Neural progenitor cell (in vitro differentiated cells): Measurements from ENCODE around the gene TRAPPC6A. TPM values are rescaled to one million over a fixed set of nuclear protein-coding genes. Genes with fewer than 3 reads are reported as not detected.

ENCODE experiments used
- DNase-seq: peaks from one replicate; pipeline ENCODE4 v3.0.0-alpha.2; 2016; ENCODE audit warnings: low spot score
- H2AFZ ChIP-seq: fragments of 200-600 bp; sonication (generic); replicated peaks from 2 replicates; pipeline ENCODE4 v1.6.1; 2016; ENCODE audit warnings: antibody characterized with exemption
- H3F3A ChIP-seq: fragments of 200-600 bp; sonication (generic); 2 replicates; pipeline ENCODE4 v1.6.1; 2016; ENCODE audit warnings: antibody characterized with exemption, low read depth
- H3K27ac ChIP-seq: fragments of 200-600 bp; sonication (generic); 2 replicates; pipeline ENCODE4 v1.5.1; 2016; ENCODE audit warnings: mild to moderate bottlenecking
- H3K27me3 ChIP-seq: fragments of 200-600 bp; sonication (generic); 2 replicates; pipeline ENCODE4 v1.6.1; 2016; ENCODE audit warnings: mild to moderate bottlenecking, moderate library complexity
- H3K36me3 ChIP-seq: fragments of 200-600 bp; sonication (generic); 2 replicates; pipeline ENCODE4 v1.5.1; 2016
- H3K4me1 ChIP-seq: fragments of 200-600 bp; sonication (generic); 2 replicates; pipeline ENCODE4 v1.6.1; 2016; ENCODE audit warnings: mixed run types
- H3K4me2 ChIP-seq: fragments of 200-600 bp; sonication (generic); 2 replicates; pipeline ENCODE4 v1.6.1; 2016
- H3K4me3 ChIP-seq: fragments of 200-600 bp; sonication (generic); 2 replicates; pipeline ENCODE4 v1.5.1; 2016
- H3K79me2 ChIP-seq: fragments of 200-600 bp; sonication (generic); 2 replicates; pipeline ENCODE4 v1.6.1; 2016; ENCODE audit warnings: low read depth
- H3K9ac ChIP-seq: fragments of 200-600 bp; sonication (generic); 2 replicates; pipeline ENCODE4 v1.6.1; 2016
- H3K9me3 ChIP-seq: fragments of 200-600 bp; sonication (generic); 2 replicates; pipeline ENCODE4 v1.5.1; 2016; ENCODE audit warnings: low read depth
- H4K20me1 ChIP-seq: fragments of 200-600 bp; sonication (generic); 2 replicates; pipeline ENCODE4 v1.6.1; 2016; ENCODE audit warnings: low read depth
- H3K27ac Mint-ChIP-seq: 3 replicates; pipeline ENCODE4 v1.8.0; 2021; ENCODE audit warnings: mixed read lengths
- H3K27me3 Mint-ChIP-seq: 2 replicates; pipeline ENCODE4 v1.8.0; 2022; ENCODE audit warnings: low read depth, mild to moderate bottlenecking, inconsistent platforms, moderate library complexity, mixed read lengths; ENCODE audit not compliant: insufficient read depth
- H3K36me3 Mint-ChIP-seq: 3 replicates; pipeline ENCODE4 v1.8.0; 2021; ENCODE audit warnings: mixed read lengths
- H3K4me1 Mint-ChIP-seq: 3 replicates; pipeline ENCODE4 v1.8.0; 2021; ENCODE audit warnings: mixed read lengths
- H3K4me3 Mint-ChIP-seq: 3 replicates; pipeline ENCODE4 v1.8.0; 2021; ENCODE audit warnings: mild to moderate bottlenecking, moderate library complexity, mixed read lengths
- H3K9me3 Mint-ChIP-seq: 3 replicates; pipeline ENCODE4 v1.8.0; 2020; ENCODE audit warnings: mixed read lengths
- CTCF ChIP-seq: fragments of 200-600 bp; sonication (generic); IDR thresholded peaks from 2 replicates; pipeline ENCODE4 v1.5.1; 2017; ENCODE audit warnings: antibody characterized with exemption, mild to moderate bottlenecking
- EZH2 ChIP-seq: fragments of 200-600 bp; sonication (generic); IDR thresholded peaks from 2 replicates; pipeline ENCODE4 v1.6.1; 2017; ENCODE audit warnings: antibody characterized with exemption, mild to moderate bottlenecking, moderate library complexity
- EZH2phosphoT487 ChIP-seq: fragments of 200-600 bp; sonication (generic); IDR thresholded peaks from 2 replicates; pipeline ENCODE4 v1.6.1; 2017; ENCODE audit warnings: antibody characterized with exemption
- total RNA-seq: library from RNA; depleted of rRNA; stranded (reverse); fragments of >200 nt; gene quantifications from 2 replicates; pipeline ENCODE4 v1.2.3, GENCODE V29; 2015; ENCODE audit warnings: low replicate concordance

Gene TRAPPC6A
- total RNA-seq, 1 donor from 2014 or later, result 24.7 TPM

- Histone ChIP-seq H4K20me1 (peaks cover 94% of the 10 kb centered on the region), H3K27me3 (no peaks in the 10 kb centered on the region), H3K9ac (no peak overlapping the region), H3K4me3 (no peak overlapping the region), H3F3A (no peaks in the 10 kb centered on the region), H3K79me2 (peaks cover 46% of the 10 kb centered on the region), H3K9me3 (no peaks in the 10 kb centered on the region), H3K36me3 (no peaks in the 10 kb centered on the region), H3K4me2 (no peak overlapping the region), H2AFZ (no peak overlapping the region), H3K27ac (no peak overlapping the region), H3K4me1 (peaks cover 24% of the 10 kb centered on the region)
- peaks cover 22% of the 10 kb centered on the region for H3K4me1 Mint-ChIP-seq
- TF ChIP-seq EZH2phosphoT487 (no peak), CTCF (no peak)
- DNase-seq, result no peak
- H3K9me3 Mint-ChIP-seq, result no peaks in the 10 kb centered on the region
- H3K4me3 Mint-ChIP-seq, result no peak overlapping the region
- no peaks in the 10 kb centered on the region for H3K36me3 Mint-ChIP-seq
- H3K27me3 Mint-ChIP-seq, result peaks cover 6% of the 10 kb centered on the region
- no peak overlapping the region for H3K27ac Mint-ChIP-seq
These were observed 44.4 kb downstream of the TRAPPC6A start for GRCh38 chr19:45133661-45134060.

GRCh38 chr19:45130888-45131615 is 47.0 kb downstream of the TRAPPC6A start:
- Mint-ChIP-seq H3K4me1 (peaks cover 8% of the 10 kb centered on the region), H3K27me3 (peaks cover 4% of the 10 kb centered on the region), H3K9me3 (no peaks in the 10 kb centered on the region), H3K4me3 (no peak overlapping the region), H3K27ac (no peak overlapping the region), H3K36me3 (no peaks in the 10 kb centered on the region)
- no peak overlapping the region for H3K27ac ChIP-seq
- H3F3A ChIP-seq, result no peaks in the 10 kb centered on the region
- H4K20me1 ChIP-seq, result peaks cover 93% of the 10 kb centered on the region
- TF ChIP-seq EZH2phosphoT487 (no peak), CTCF (no peak), EZH2 (no peak)
- no peak overlapping the region for H3K4me3 ChIP-seq
- no peak overlapping the region for H2AFZ ChIP-seq
- H3K4me1 ChIP-seq, result peaks cover 12% of the 10 kb centered on the region
- no peaks in the 10 kb centered on the region for H3K36me3 ChIP-seq
- no peaks in the 10 kb centered on the region for H3K9me3 ChIP-seq
- no peaks in the 10 kb centered on the region for H3K27me3 ChIP-seq
- H3K79me2 ChIP-seq, result peaks cover 50% of the 10 kb centered on the region
- peak overlapping the region; percentile 13 for H3K9ac ChIP-seq
- peak overlapping the region; percentile 54 for H3K4me2 ChIP-seq
- DNase-seq, result peak; percentile 43

GRCh38 chr19:45130236-45130635 is 47.8 kb downstream of the TRAPPC6A start:
- Mint-ChIP-seq H3K4me3 (no peak overlapping the region), H3K4me1 (peaks cover 5% of the 10 kb centered on the region), H3K27ac (no peak overlapping the region), H3K36me3 (no peaks in the 10 kb centered on the region), H3K9me3 (no peaks in the 10 kb centered on the region), H3K27me3 (peaks cover 4% of the 10 kb centered on the region)
- no peaks in the 10 kb centered on the region for H3K36me3 ChIP-seq
- H3K4me3 ChIP-seq, result no peak overlapping the region
- no peak overlapping the region for H3K27ac ChIP-seq
- TF ChIP-seq EZH2 (no peak), CTCF (no peak), EZH2phosphoT487 (no peak)
- no peak overlapping the region for H2AFZ ChIP-seq
- no peaks in the 10 kb centered on the region for H3F3A ChIP-seq
- no peak for DNase-seq
- H3K9me3 ChIP-seq, result no peaks in the 10 kb centered on the region
- H3K79me2 ChIP-seq, result peaks cover 53% of the 10 kb centered on the region
- H3K27me3 ChIP-seq, result no peaks in the 10 kb centered on the region
- H4K20me1 ChIP-seq, result peaks cover 96% of the 10 kb centered on the region
- no peak overlapping the region for H3K4me2 ChIP-seq
- no peak overlapping the region for H3K9ac ChIP-seq
- peaks cover 12% of the 10 kb centered on the region for H3K4me1 ChIP-seq
